ENCODE results near the gene SPAG9. TPM values are rescaled to one million over a fixed set of nuclear protein-coding genes. Genes with fewer than 3 reads are reported as not detected.
A peak's percentile ranks its signal among the peaks of the same experiment; 100 is the strongest.

SPAG9 gene
- total RNA-seq, 1 donor from 2014 or later: 108 TPM

DNA sequence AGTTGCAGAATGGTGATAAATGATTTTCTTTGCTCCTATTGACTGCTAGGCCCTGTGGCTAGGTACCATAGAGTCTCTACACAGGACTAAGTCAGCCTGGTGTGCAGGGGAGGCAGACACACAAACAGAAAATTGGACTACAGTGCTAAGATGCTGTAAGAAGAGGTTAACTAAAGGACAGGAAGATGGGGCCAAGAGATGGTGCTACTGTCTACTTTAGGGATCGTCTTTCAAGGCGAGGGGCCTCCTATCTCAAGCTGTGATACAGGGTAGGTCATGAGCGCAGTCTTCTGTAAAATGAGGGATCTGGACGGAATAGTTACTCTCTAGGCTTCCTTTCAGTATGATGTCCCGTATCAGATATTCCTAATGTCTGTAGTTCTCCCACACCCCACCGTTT, 33.5 kb upstream of the SPAG9 start:
- Histone ChIP-seq H3K4me1 (peaks cover 20% of the 10 kb centered on the region), H3K9me3 (no peaks in the 10 kb centered on the region), H3K4me3 (peak overlapping the region; percentile 67), H3K27ac (peak overlapping the region; percentile 81), H3K27me3 (ENCODE audit: low read depth) (no peaks in the 10 kb centered on the region), H3K36me3 (peaks cover 14% of the 10 kb centered on the region)
- ATAC-seq (no peak), DNase-seq (no peak)
- intact Hi-C loops (cut with DNase I): loop anchor here (5.0 kb wide), 1 partner anchor 152 kb away; no protein-coding TSS in a partner anchor
- TF ChIP-seq, protein P1, sequence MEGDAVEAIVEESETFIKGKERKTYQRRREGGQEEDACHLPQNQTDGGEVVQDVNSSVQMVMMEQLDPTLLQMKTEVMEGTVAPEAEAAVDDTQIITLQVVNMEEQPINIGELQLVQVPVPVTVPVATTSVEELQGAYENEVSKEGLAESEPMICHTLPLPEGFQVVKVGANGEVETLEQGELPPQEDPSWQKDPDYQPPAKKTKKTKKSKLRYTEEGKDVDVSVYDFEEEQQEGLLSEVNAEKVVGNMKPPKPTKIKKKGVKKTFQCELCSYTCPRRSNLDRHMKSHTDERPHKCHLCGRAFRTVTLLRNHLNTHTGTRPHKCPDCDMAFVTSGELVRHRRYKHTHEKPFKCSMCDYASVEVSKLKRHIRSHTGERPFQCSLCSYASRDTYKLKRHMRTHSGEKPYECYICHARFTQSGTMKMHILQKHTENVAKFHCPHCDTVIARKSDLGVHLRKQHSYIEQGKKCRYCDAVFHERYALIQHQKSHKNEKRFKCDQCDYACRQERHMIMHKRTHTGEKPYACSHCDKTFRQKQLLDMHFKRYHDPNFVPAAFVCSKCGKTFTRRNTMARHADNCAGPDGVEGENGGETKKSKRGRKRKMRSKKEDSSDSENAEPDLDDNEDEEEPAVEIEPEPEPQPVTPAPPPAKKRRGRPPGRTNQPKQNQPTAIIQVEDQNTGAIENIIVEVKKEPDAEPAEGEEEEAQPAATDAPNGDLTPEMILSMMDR (IDR thresholded peaks at IDR 0.05): no peak

DNA sequence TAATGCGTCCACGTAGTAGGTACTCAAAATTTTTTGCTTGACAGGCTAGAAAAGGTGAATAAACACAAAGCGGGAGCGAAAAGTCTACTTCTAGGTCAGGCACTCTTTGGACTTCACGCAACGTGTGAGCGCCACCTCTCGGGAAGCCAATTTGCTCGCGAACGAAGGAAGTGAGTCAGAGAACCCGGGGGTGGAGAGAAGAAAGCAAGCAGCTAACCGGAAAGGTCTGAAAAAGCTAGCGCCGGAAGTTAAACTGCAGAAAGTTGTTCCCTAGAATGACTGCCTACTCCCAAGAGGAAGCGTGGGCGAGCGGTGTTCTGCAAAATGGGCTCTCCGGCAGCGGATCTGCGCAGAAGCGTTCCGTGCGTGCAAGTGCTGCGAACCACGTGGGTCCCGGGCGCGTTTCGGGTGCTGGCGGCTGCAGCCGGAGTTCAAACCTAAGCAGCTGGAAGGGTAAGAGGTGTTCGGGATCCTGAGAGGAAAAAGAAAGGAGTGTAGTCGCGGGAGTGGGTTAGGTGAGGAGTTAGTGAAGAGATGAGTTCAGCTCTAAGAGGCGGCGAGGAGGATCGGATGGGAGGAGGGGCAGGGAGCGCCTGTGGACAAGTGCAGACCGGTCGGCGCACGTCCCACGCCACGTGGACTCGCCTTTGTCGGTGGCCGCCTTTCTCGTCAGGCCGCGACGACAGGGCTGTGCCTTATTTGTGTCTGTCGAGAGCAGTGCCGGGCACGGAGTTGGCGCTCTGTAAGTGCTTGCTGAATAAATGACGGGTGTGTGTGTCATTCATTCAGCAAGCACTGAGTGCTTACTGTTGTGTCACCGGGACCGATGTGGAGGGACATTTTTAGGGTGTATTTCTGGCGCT, 32.8 kb upstream of the SPAG9 start, which contains the start of gene NME1:
Gene NME1, plus strand, starts transcription at position 350 of the 863 bp plus-strand sequence. CDS start 2,096 bp downstream, outside the sequence.
- Histone ChIP-seq H3K9me3 (no peaks in the 10 kb centered on the region), H3K4me3 (peak within 1 kb of the TSS; percentile 67), H3K27ac (peak within 1 kb of the TSS; percentile 81), H3K4me1 (peaks cover 20% of the 10 kb centered on the region), H3K27me3 (ENCODE audit: low read depth) (no peaks in the 10 kb centered on the region), H3K36me3 (peaks cover 7% of the 10 kb centered on the region)
- DNase-seq: peak; percentile 96
- peak; percentile 99 for ATAC-seq
- TF ChIP-seq, protein P1 (IDR thresholded peaks at IDR 0.05): peak; percentile 87
- intact Hi-C loops (cut with DNase I): loop anchor here (5.0 kb wide), 1 partner anchor 151 kb away; no protein-coding TSS in a partner anchor

DNA sequence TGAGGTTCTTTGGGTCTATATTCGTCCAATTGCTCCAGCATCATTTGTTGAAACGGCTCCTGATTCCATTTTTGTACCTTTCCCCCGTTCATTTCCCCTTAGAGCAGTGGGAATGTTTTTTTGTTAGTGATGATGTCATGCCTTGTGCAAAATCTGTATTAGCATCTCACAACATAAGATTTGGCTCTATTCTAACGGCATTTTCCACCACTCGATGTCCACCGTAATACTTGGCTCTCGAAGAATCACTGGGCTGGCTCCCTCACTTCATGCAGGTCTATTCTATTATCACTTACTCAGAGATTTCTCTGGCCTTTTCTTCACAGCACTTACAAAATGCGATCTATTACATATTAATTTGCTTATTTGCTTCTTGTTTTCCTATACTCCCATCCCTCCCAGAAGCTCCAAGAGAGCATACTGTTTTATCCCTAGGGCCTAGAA, 32.1 kb upstream of the SPAG9 start:
- intact Hi-C loops (cut with DNase I): loop anchor here (5.0 kb wide), 1 partner anchor 150 kb away; no protein-coding TSS in a partner anchor
- Histone ChIP-seq H3K27ac (peak overlapping the region; percentile 81), H3K27me3 (ENCODE audit: low read depth) (no peaks in the 10 kb centered on the region), H3K4me1 (peaks cover 20% of the 10 kb centered on the region), H3K9me3 (no peaks in the 10 kb centered on the region), H3K36me3 (peaks cover 6% of the 10 kb centered on the region), H3K4me3 (peak overlapping the region; percentile 42)
- DNase-seq (no peak), ATAC-seq (peak in 1 of 2 donors; percentile 12)
- TF ChIP-seq, protein P1 (IDR thresholded peaks at IDR 0.05): no peak

DNA sequence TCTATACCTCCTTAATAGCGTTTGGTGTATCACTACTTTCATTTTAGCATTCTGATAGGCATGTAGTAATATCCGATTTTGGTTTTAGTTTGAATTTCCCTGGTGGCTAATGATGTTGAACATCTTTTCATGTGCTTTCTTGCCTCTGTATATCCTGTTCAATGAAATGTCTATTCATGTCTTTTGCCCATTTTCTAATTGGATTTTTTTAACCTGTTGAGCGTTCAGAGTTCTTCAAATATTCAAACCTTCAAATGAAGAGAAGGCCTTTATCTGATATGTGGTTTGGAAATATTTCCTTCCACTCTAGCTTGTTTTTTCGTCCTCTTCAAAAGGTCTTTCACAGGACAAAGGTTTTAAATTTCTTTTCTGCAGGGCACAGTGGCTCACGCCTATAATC, 30.3 kb upstream of the SPAG9 start:
- Histone ChIP-seq H3K4me1 (peaks cover 20% of the 10 kb centered on the region), H3K36me3 (no peaks in the 10 kb centered on the region), H3K27me3 (ENCODE audit: low read depth) (no peaks in the 10 kb centered on the region), H3K9me3 (no peaks in the 10 kb centered on the region), H3K27ac (no peak overlapping the region), H3K4me3 (no peak overlapping the region)
- no peak for DNase-seq
- ATAC-seq: no peak
- intact Hi-C loops (cut with DNase I): loop anchor here (5.0 kb wide), 1 partner anchor 149 kb away; no protein-coding TSS in a partner anchor
- TF ChIP-seq, protein P1 (IDR thresholded peaks at IDR 0.05): no peak

DNA sequence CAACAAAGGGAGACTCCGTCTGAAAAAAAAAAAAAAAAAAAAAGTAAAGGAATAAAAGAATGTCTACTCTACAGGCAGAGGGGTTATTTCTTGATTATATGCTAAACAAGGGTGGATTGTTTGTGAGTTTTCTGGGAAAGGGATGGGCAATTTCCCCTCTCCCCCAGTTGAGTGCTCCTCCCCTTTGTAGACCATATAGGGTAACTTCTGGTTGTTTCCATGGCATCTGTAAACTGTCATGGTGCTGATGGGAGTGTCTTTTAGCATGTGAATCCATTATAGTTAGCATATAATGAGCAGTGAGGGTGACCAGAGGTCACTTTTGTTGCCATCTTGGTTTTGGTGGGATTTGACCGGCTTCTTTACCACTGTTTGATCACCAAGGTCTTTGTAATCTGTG, 28.5 kb upstream of the SPAG9 start:
- H3K9me3 ChIP-seq: no peaks in the 10 kb centered on the region
- no peak overlapping the region for H3K4me3 ChIP-seq
- H3K36me3 ChIP-seq: no peaks in the 10 kb centered on the region
- no peak for ATAC-seq
- TF ChIP-seq, protein P1 (IDR thresholded peaks at IDR 0.05): no peak
- H3K4me1 ChIP-seq: peaks cover 12% of the 10 kb centered on the region
- no peak for DNase-seq
- H3K27ac ChIP-seq: no peak overlapping the region
- no peaks in the 10 kb centered on the region for H3K27me3 ChIP-seq (ENCODE audit: low read depth)
- intact Hi-C loops (cut with DNase I): no loop called here
